HG02840 (cell line): ENCODE results near the gene ATAD3B.
"Not testable (repeated sequence)": the region's sequence is repeated elsewhere in the genome, so short reads cannot be mapped to it uniquely, and the experiment has no call there.

ENCODE experiments used
- ATAC-seq: cut with Tn5 transposase; IDR thresholded peaks from one replicate; pipeline ENCODE4 v1.9.1; 2021; ENCODE audit warnings: mild to moderate bottlenecking, moderate library complexity, moderate number of reproducible peaks; ENCODE audit not compliant: unreplicated experiment, low FRiP score

Gene ATAD3B

DNA sequence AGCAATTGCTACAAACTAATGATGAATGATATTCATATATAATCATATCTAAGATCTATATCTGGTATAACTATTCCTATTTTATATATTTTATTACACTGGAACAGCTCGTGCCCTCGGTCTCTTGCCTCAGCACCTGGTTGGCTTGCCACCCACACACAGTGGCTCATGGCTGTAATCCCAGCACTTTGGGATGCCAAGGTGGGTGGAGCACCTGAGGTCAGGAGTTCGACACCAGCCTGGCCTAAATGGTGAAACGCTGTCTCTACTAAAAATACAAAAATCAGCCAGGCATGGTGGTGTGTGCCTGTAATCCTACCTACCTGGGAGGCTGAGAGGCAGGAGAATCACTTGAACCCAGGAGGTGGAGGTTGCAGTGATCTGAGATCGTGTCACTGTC lies 34.2 kb downstream of the ATAD3B start:
- ATAC-seq: not testable (repeated sequence)

DNA sequence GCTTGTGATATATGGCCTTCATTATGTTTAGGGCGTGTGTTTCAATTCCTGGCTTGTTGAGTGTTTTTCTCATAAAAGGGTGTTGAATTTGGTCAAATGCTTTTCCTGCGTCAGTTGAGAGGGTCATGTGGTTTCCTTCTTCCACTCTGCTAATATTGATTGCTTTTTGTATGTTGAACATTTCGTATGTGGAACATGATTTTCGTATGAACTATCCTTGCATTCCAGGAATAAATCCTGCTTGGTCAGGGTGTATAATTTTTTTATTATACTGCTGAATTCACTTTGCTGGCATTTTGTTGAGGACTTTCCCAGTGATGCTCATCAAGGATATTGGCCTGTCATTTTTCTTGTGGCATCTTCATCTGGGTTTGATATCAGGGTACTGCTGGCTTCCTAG lies 35.7 kb downstream of the ATAD3B start:
- no peak for ATAC-seq

DNA sequence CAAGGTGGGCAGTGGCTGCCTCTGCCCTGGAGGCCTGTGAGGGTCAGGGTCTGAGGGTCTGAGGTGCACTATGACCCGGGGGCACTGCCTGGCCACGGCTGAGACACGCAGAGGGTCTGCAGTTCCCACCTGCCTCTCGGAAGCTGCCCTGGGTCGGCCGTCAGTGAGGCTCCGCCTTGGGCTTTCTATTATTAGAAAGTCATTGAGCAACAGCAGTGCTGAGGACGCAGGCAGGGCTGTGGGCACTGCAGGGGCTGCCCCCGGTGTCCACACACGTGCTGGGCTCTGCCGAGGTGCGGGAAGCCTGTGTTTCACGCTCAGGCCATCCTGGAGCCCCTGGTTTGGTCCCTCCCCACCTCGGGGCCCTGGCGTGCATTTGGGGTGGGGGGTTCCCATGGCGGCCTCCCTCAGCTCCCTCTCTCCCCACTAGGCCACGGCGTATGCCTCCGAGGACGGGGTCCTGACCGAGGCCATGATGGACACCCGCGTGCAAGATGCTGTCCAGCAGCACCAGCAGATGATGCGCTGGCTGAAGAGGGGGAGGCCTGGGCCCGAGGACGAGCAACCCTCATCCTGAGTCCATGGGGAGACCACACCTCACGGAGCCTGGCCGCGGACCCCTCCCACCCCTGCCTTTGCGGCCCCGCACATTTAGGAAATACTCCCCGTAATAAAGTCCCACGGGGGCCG lies 37.4 kb downstream of the ATAD3B start:
- ATAC-seq: not testable (repeated sequence)

DNA sequence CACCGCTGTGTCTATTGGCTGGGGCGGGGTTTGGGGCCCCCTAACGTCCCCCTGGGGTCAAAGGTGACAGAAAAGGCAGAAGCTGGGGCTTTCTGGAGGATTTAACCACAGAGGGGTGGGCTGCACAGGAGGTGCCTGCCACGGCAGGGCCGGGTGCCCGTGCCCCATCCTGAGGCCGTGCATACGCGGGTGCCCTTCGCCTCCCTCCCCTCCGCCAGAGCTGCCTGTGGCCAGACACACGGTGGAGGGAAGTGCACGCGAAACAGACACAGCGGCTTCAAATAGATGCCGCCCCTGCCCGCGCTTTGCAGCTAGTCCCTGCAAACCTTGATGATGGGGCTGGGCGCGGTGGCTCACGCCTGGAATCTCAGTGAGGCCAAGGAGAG lies 37.9 kb downstream of the ATAD3B start:
- ATAC-seq: not testable (repeated sequence)

DNA sequence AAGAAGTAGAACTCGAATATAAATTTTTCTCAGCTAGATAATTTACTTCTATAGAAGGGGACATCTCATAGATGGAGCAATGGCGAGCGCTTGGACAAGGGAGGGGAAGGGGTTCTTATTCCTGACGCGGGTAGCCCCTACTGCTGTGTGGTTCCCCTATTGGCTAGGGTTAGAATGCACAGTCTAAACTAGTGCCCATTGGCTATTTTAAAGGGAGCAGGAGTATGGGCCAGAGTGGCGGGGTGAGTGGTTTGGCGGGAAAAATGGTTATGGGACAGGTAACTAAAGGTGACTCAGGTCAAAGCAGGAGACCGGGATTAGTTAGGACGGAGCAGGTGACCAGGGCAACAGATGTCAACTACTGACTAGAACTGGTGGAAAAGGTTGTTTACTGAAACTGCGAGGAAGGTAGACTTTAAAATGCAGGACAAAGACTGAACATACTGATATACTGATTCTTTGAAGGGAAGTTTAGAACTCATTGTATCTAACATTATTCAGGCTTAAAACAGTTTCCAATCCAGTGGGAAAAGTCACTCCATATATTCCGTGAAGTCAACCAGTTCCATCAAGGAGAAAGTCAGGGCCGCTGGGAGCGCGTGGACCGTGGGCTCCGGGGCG lies 39.5 kb downstream of the ATAD3B start:
- no peak for ATAC-seq

DNA sequence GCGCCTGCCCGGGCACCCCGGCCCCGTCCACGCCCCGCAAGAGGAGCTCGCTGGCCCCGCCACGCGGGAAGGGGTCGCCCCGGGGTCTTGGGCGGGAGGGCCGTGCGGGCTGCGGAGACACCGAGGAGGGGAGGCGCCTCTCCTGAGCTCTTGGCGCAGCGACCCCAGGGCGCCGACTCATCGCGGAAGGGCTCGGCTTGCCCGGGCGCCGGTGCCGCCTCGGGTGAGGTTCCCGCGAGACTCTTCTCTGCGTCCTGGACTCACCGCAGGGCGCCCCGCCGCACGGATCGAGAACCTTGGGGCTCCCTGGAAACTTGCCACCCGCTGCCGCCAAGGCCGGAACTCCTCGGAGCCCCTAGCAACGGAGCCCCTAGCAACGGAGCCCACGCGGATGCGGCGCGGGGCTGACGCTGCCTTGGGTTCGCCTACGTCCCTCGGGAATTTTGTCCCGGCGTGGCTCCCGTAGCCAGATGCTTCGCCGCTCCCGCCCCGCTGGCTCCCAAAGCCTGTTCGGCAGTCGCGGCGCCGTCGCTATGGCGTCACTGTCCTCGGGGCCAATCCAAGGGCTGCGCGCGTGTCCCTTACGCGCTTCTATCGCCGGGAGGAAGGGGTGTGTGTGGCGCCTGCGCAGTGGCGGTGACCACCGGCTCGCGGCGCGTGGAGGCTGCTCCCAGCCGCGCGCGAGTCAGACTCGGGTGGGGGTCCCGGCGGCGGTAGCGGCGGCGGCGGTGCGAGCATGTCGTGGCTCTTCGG lies 40.1 kb downstream of the ATAD3B start, which contains the start of gene ATAD3A:
TSS of gene ATAD3A (plus strand) at position 630 of the 753 bp plus-strand sequence. CDS start at position 737, 107 bp downstream.
- ATAC-seq: peak; percentile 88

DNA sequence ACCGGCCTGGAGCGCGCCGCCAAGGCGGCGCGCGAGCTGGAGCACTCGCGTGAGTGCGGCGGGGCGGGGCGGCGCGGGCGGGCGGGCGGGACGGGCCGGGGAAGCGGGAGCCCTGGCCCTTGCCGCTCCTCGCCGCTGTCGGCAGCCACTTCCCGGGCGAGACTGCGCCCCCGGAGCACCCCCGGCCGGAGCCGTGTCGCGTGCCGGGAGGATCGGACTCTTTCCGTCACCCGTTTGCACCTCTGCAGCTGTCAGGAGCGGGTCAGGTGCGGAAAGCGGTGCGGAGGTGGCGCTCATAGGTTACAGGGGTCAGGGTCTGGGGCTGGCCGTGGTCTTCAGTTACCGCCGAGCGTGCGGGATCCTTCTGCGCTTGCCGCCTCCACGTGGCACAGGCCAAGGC lies 40.9 kb downstream of the ATAD3B start:
- ATAC-seq: not testable (repeated sequence)

DNA sequence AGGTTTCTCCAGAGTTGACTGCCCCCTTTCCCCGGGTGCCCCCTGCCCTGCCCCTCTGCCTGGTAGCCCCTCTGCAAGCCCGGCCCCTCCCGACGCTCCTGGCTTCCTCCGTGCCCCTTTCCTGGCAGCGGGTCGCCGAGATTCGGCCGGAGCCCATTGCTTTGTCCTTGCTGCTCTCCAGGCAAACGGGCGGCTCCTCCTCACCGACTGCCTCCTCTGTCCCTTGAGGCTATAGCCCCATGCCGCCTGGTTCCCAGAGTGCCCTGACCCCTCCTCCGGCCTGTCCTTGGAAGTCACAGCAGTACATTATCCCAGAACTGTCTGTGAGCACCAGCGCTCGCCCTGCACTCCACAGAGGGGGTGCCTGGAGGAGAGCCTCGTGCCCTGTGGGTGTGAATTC lies 42.1 kb downstream of the ATAD3B start:
- ATAC-seq: not testable (repeated sequence)

DNA sequence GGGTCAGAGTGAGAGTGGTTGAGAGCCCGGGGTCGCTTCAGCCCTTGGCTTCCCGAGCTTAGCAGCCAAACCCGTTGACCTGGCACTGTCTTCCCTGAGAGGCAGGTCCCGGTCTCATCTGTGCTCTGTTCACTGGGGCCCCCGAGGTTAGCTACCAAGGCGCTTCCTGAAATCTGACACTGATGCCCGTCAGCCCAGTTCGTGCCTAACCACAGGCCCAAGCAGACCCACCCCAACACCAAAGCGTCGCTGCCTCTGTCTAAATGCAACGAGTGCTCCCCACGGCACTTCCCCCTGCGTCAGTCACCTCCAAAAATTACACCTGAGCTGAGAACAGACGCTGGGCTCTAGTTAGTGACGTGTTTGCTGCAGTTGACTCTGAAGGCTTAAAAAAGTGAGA lies 42.8 kb downstream of the ATAD3B start:
- not testable (repeated sequence) for ATAC-seq

DNA sequence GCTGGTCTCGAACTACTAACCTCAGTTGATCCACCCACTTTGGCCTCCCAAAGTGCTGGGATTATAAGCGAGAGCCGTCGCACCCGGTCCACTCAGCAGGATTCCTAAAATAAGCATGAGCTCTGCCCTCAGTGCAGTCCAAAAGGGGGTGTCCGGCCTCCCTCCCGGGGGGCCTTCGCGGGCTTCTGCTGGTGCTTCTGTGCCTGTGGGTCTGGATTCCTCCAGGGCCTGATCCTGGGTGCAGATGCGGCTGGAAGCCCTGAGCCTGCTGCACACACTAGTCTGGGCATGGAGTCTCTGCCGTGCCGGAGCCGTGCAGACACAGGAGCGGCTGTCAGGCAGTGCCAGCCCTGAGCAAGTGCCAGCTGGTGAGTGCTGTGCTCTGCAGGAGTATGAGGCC lies 45.4 kb downstream of the ATAD3B start:
- not testable (repeated sequence) for ATAC-seq

DNA sequence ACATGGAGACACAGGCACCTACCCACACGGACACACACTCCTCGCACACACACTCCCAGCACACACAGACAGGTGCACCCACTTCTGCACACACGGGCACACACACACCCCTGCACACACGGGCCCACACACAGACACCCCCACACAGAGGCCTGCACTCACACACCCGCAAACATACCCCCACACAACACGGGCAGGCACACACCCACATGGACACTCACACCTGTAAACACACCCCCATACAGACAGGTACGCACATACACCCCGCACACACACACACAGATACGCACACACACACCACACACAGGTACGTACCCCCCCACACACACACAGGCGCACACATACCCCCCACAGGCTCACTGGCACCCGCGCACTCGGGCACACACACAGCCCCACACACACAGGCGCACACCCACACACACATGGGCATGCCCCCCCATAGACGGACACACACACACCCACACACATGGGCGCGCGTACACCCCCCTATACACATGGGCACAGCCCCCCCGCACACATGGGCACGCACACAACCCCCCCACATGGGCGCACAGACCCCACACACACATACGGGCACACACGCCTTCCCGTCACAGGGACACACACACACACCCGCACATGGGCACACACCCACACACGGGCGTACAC lies 46.5 kb downstream of the ATAD3B start:
- ATAC-seq: no peak

DNA sequence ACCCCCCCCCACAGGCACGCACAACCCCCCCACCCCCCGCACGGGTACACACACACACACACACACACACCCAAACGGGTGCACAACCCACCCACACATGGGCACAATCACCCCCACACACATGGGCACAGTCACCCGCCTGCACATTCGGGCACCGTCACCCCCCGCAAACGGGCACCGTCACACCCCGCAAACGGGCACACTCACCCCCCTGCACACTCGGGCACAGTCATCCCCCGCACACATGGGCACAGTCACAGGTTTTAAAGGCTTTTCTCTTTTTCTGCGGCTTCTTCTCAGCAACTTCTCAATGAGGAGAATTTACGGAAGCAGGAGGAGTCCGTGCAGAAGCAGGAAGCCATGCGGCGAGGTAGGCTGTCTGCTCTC lies 47.0 kb downstream of the ATAD3B start:
- not testable (repeated sequence) for ATAC-seq

DNA sequence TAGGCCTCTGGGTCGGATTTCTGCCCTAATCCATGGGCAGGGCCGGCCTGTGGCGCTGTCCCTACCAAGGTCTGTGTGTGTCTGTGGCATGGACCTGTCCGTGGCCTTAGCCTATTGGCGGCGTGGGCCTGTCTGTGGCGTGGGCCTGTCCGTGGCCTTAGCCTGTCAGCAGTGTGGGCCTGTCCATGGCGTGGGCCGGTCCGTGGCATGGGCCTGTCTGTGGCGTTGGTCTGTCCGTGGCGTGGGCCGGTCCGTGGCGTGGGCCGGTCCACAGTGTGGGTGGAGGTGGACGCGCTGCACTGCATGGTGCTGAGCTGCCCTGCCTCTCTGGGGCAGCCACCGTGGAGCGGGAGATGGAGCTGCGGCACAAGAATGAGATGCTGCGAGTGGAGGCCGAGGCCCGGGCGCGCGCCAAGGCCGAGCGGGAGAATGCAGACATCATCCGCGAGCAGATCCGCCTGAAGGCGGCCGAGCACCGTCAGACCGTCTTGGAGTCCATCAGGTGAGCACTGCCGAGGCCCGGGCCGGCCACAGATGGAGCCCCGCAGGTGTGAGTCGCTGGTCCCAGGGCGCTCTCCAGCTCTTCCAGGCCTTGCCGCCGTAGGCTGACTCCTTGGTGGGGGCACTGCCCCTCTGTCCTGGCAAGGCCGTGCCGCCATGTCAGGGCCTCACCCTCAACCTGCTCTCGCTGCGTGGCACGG lies 48.4 kb downstream of the ATAD3B start:
- ATAC-seq: not testable (repeated sequence)

DNA sequence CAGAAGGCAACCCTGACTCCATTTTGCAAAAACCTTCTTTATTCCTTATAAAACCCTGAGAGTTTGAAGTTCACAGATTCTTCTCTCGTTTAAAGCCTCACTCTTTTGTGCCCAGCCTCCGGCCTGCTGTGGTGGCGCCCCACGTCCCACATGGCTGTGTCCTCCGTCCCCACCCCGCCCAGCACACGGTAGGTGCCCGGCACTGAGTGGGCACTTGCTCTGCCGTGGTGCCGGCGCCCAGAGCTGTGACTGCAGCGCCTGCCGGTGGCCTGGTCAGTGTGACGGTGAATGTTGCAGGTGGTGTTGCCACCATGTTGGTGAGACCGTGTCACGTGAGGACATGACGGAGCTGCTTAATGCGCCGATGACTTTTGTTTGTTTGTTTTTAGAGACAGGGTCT lies 49.8 kb downstream of the ATAD3B start:
- ATAC-seq: no peak

DNA sequence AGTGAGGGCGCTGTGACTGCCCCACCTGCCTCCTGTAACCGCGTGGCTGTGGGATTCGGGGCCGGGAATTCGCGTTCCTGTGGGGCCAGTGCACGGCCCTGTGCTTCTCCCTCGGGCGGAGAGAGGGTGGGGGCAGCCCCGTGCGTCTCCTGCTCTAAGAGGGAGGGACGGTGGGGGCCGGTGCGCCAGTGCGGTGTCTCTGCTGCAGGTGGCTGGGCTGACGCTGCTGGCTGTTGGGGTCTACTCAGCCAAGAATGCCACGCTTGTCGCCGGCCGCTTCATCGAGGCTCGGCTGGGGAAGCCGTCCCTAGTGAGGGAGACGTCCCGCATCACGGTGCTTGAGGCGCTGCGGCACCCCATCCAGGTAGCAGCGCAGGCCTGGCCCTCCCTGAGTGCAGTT lies 51.0 kb downstream of the ATAD3B start:
- not testable (repeated sequence) for ATAC-seq

DNA sequence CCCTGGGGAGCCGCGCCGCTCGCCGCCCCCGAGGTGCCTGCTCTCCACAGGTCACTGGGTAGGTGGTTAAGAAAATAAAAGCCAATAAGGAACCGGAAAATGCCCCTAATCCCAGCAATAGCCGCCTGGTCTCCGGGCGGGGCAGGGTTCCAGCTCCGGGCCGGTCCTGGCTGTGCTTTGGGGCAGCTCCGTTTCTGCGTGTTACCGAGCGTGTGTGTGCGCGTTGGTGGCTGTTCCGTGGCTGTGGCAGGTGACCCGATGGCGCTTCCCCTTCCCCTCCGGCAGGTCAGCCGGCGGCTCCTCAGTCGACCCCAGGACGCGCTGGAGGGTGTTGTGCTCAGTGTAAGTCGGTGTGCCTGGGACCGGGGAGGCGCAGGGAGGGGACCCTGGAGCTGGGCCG lies 51.7 kb downstream of the ATAD3B start:
- not testable (repeated sequence) for ATAC-seq

DNA sequence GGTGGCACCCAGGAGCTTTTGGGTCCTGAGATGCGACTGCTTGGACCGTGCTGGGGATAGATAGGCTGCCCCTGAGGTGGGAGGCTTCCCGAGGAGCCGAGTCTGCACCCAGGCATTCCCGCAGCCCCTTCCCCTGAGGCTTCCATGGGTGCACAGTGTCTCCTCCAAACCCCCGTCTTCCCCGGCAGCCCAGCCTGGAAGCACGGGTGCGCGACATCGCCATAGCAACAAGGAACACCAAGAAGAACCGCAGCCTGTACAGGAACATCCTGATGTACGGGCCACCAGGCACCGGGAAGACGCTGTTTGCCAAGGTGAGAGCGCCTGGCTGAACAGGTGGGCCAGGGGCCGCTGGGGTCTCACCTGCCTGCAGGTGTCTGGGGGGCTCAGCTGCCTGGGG lies 52.1 kb downstream of the ATAD3B start:
- not testable (repeated sequence) for ATAC-seq

DNA sequence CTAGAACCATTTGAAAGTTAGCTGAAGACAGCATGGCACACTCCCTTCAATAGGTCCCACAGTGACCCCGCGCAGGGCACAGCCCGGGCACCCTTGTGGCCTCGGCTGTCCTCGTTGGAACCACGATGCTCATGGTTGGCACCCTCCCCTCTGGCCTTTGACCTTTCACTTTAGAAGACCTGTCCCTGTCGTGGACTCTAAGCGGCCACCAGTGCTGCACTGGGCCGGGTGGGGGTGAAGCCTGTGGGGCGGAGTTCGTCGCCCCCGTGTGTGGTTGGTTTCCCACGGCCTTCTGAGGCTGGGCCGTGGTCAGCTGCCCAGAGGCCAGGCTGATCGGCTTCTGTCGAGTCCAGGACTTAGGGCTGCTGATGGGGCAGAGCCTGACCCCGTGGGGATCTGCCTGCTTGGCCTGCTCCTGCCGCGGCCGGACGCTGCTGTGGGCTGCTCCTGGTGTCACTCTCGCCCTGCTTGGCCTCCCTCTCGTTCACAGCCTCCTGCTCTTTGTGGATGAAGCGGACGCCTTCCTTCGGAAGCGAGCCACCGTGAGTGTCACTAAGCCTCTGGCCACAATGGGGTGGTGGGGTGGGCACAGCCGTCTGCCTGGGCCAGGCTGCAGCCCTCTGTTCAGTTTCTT lies 53.3 kb downstream of the ATAD3B start:
- ATAC-seq: not testable (repeated sequence)

DNA sequence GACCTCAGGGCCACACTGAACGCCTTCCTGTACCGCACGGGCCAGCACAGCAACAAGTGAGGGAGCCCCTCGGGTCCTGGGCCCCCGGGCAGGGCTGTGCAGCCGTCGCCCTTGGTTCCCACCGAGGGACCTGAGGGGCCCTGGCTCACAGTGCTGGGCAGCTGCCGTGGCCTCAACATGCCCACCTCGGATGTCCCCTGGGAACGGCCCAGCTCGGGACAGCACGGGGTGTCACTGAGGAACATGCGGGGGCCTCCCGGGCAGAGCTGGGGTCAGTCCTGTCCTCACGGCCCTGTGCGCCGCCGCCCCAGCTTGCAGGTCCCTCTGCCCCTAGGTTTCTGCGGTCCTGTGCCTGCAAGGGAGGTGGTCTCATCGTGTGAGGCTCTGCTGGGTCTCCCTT lies 54.9 kb downstream of the ATAD3B start:
- not testable (repeated sequence) for ATAC-seq
